GM18951 (cell line): ENCODE results near the gene GADD45G.

Source experiments
- POLR2A ChIP-seq: IDR thresholded peaks from 4 replicates; pipeline ENCODE4 v1.6.1; 2011; ENCODE audit warnings: mild to moderate bottlenecking; ENCODE audit not compliant: insufficient read length, insufficient read depth; ENCODE audit errors: extremely low read depth
- in situ Hi-C: fragments of 300-500 bp; cut with MboI; formaldehyde crosslinking; loops from one replicate; pipeline ENCODE4 v1.12.0; 2022; ENCODE audit warnings: low sequenced_read_pairs, mixed read lengths, inconsistent platforms; ENCODE audit not compliant: unreplicated experiment

GADD45G gene

DNA sequence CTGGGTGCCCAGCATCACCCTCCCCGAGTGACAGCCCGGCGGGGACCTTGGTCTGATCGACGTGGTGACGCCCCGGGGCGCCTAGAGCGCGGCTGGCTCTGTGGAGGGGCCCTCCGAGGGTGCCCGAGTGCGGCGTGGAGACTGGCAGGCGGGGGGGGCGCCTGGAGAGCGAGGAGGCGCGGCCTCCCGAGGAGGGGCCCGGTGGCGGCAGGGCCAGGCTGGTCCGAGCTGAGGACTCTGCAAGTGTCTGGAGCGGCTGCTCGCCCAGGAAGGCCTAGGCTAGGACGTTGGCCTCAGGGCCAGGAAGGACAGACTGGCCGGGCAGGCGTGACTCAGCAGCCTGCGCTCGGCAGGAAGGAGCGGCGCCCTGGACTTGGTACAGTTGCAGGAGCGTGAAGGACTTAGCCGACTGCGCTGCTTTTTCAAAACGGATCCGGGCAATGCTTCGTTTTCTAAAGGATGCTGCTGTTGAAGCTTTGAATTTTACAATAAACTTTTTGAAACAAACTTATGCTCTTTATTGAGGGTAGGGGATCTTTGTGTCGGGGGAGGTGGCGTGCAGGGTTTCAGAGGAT is 1.3 kb downstream of the GADD45G start:
- TF ChIP-seq POLR2A: no peak
- in situ Hi-C loops: loop anchor here (25.0 kb wide), 1 partner anchor 306 kb away; no protein-coding TSS in a partner anchor

DNA sequence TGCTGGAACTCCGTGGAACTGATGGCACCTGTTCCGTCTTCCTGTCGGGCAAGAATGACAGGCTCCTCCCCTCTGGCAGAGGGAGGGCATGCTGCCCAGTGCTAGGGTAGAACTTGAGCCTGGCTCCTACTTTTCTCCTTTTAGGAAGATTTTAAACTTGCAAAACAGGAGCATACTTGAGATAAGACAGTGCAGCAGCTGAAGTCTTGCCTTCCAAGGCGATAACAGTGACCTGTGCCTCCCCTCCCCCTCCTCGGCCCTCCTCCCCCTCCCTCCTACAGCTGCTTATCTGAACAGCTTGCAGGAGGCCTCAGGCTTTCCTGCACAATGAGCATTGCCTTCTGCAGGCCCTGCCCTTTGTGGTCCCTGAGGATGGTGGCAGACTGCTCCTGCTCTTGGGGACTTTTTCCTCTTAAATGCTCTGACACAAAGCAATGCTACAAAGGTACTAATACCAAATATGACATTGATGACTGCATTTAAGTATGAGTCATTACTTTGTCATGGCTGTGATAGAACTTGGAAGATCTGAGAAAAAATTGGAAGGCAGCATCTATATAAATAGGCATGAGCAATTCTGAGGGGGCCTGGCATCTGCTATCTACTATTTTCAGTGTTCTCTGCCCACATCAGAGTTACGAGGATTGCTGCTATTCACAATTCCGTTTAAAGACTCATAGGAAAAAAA is 2.0 kb downstream of the GADD45G start:
- in situ Hi-C loops: loop anchor here (25.0 kb wide), 1 partner anchor 306 kb away; no protein-coding TSS in a partner anchor
- no peak for TF ChIP-seq POLR2A

DNA sequence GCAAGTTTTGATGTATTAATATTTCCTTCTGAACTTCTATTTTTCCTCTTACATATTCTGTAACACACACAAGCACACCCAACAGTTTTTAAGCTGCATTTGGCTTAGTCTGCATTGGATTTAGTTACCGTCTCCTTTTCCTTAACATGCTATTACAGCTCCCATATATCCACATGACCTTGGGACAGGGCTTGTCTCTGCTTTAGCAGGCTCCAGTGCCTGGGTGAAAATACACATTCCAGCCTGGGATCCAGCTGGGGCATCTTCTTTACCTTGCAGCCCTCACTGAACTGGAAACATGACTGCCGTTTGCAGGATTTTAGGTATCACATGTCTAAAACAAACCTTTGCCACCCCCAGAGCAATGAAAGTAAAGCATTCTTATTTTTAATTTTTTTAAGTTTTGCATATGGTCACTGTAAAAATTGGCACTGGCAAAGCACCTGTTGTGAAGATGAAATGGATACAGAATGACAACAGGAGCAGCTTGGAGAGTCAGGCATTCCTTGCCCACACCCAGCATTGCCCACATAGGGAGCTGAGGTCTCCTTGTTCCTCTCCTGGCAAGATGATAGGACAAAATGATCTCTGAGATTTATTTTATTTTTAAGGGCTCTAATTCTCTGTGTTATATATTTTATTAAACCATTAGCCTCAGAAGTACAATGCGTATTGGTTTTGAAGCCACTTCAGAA is 4.0 kb downstream of the GADD45G start:
- no peak for TF ChIP-seq POLR2A
- in situ Hi-C loops: loop anchor here (25.0 kb wide), 1 partner anchor 304 kb away; no protein-coding TSS in a partner anchor

DNA sequence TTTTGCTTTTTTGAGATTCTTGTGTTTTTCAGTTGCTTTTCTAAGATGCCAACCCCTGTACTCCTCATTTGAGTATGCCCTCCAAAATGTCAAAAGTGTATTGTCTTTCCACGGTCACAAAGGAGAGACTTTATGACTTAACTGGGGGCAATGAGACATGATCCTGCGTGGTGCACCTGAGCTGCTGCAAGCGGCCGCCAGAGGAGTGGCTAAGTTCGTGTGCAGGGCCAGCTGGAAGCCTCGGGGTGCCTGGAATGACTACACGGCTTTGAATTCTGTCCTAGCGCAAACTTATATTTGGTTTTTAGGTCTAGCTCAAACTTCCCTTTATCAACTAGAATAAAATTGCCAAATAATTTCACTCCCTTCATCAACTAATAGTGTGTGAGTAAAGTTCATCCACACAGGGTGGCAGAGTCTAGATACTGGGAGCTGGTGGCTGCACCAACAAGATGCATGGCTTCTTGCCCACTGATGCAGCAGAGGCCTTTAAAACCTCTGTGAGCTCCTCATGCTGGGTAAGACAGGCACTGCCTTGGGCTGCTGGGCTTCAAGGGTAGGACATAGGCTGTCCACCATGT is 4.7 kb downstream of the GADD45G start:
- TF ChIP-seq POLR2A: no peak
- in situ Hi-C loops: loop anchor here (25.0 kb wide), 1 partner anchor 303 kb away; no protein-coding TSS in a partner anchor

DNA sequence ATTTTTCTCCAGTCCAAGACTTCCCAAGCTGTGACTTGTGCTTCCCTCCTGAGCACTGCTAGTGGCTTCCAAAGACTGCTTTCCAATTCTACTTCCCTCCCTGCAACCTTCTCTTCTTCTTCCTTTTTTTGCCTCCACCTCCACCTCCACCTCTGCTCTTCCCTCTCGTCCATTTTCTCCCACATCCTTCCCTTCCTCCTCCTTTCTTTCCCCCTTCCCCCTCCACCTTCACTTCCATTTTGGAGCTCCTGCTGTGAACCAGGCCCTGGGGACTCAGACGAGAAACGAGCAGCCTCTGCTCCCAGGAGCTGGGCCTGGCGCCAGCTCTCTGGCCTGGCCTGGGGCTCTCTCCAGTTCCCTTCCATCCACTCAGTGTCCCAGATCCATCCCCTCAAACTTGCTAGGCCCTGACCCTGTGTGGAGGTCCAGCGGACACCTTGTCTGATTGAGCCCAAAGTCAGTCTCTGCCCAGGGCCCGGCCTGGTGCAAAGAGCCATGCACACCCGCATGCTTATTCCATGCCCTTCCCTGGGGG is 5.6 kb downstream of the GADD45G start:
- TF ChIP-seq POLR2A: no peak
- in situ Hi-C loops: loop anchor here (25.0 kb wide), 1 partner anchor 302 kb away; no protein-coding TSS in a partner anchor

DNA sequence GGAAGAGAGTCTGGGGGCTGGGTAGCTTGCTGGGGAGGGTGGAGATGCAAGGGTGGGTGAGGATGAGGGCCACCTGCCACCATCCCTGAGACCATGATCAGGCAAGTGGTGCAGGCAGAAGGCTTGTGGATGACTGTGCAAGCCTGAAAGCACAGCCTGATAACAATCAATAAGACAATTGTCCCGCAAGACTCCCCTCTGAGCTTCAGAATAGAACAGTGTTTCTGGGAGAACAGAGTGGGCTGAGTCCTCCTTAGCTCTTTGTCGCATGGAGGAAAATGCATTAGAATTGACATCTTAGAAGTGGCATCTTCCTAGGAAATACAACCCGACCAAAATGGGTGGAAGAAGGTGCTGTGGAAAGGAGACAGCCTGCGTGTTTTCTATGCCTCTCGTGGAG is 6.6 kb downstream of the GADD45G start:
- TF ChIP-seq POLR2A: no peak
- in situ Hi-C loops: loop anchor here (25.0 kb wide), 1 partner anchor 301 kb away; no protein-coding TSS in a partner anchor

DNA sequence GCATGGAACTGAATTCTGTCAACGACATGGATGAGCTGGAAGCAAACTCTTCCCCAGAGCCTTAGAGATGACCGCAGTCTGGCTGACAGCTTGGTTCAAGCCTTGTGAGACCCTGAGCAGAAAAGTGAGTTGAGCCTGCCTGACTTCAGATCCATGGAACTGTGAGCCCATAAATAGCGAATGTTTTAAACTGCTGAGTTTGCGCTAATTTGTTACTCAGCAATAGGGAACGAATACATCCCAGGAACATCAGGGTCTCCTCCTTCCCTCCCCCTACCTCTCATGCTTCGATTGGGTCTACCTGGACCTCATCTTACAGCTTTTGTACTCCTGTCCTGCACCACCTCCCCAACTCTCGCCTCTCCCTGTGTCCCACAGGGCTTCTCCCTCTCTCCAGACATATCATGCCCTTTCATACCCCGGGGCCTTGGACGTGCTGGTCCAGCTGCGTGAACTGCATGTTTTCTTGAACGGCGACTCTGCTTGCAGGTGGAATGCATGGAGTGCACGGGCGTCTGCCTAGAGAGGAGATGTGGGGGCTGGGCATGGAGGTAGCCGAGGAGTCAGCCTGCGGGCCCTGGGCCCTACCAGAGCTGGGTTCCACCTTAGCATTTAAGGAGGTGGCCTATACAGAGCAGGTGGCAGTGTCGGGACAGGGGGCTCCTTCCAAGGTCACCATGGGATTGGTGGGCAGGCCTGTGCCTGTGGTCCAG is 7.9 kb downstream of the GADD45G start:
- no peak for TF ChIP-seq POLR2A
- in situ Hi-C loops: loop anchor here (25.0 kb wide), 1 partner anchor 300 kb away; no protein-coding TSS in a partner anchor

DNA sequence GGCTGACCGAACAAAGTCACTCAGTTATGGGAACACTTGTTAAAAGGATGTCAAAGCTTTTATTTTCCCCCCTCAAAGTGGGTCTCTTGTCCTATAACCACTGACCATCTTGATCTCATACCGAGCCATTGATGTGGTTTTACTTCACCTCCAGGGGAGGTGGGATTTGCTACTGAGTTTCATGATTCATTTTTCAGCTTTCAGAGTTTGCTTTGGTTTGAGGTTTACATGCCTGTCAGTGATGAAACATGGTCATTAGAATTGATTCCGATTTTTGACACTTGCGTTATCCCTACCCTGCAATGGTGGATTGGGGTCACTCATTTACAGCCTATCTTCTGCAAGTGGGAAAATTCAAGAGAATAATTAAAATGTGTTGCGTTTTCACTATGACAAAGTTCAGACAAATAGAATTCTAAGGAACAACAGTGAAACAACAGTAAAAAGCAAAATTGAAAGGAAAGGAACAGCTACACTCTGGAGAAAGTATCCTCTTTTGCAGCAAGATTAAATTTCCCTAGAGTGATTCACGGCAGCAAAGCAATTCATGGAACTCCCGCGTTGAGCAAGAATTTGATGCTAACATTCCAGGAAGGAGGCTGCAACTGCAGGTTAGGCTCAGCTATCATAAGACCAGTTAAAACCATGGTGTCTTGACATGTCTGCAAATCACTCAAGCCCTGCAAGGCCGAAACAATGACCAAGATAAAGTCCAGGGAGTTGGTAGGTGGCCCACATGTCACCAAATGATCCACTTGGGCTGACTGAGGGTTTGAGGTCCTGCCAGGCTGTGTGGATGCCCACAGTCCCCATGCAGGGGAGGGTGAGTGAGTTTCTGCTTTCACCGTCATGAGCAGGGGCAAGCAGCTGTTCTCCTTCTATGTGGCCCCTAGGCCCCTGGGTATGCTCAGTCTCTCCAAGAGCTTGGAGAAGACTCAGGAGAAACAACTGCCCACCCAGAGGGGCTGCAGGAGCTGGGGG is 9.4 kb downstream of the GADD45G start:
- TF ChIP-seq POLR2A: no peak
- in situ Hi-C loops: loop anchor here (25.0 kb wide), 1 partner anchor 298 kb away; no protein-coding TSS in a partner anchor

DNA sequence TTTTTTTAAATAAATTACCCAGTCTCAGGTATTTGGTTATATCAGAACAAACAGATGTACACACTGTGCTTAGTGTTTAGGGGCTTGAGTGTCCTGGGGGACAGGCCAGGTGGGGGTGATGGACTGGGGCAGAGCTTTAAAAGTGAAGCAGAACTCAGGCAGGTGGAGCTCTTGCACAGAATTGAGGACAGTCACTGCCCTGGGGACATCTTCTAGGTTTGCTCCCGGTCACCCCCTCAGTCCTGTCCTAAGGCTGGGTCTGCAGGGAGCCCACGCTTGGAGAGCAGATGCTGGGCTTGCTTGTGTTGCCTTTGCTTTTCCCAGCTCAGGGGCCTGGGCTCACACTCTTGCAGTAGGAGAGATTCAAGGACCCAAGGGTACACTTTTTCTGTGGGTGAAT is 10.8 kb downstream of the GADD45G start:
- in situ Hi-C loops: loop anchor here (25.0 kb wide), 1 partner anchor 297 kb away; no protein-coding TSS in a partner anchor
- no peak for TF ChIP-seq POLR2A

DNA sequence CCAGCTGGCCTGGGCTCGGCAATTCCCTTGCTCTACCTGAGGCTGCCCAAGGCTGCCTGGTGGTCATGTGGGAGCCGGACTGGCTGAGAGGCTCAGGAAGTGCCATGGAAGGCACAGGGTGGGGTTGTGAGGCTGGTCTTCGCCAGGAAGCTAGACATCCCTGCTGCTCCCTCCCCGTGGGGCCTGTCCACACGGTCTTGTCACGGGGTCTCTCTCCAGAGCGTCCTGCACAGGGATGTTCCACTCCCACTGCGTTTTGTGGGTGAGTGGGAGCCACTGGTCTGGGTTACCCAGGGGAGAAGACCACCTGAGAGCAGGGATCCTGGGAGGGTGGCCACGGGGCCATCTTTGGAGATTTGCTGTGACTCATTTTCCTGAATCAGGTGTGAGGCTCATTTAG is 11.6 kb downstream of the GADD45G start:
- in situ Hi-C loops: loop anchor here (25.0 kb wide), 1 partner anchor 296 kb away; no protein-coding TSS in a partner anchor
- TF ChIP-seq POLR2A: no peak

DNA sequence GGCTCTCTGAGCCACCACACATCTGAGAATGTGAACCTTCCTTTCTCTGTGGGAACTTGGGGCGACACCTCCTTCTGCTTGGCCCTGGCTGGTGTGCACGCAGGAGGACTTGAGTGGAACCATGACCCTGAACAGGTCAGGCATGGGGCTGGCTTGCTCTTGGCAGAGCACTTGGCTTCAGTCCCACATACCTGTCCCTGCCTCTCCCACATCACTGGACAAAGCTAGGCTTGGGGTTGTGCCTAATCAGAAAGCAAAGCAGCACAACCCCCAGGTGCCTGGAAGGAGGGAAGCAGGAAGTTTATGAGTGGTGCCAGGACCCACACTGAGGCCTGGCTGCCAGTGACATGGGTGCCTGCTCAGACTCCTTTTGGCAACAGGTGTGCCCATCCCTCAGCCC is 13.2 kb downstream of the GADD45G start:
- TF ChIP-seq POLR2A: no peak
- in situ Hi-C loops: loop anchor here (25.0 kb wide), 1 partner anchor 294 kb away; no protein-coding TSS in a partner anchor
